Stimulated activated CD8-positive, alpha-beta memory T cell treated with anti-CD3 and anti-CD28 coated beads, Interleukin-7, amount 100 ng/mL, for 48 hours (primary cell): ENCODE measurements around the gene PDIK1L.
"Not testable (repeated sequence)": the region's sequence is repeated elsewhere in the genome, so short reads cannot be mapped to it uniquely, and the experiment has no call there.

Experiments
- DNase-seq, 2 donors: peaks; one replicate each; pipeline ENCODE4 v3.0.0-alpha.2; 2020; ENCODE audit warnings: low read depth in 1 of 2; ENCODE audit errors: extremely low read depth in 1 of 2

Gene PDIK1L

DNA sequence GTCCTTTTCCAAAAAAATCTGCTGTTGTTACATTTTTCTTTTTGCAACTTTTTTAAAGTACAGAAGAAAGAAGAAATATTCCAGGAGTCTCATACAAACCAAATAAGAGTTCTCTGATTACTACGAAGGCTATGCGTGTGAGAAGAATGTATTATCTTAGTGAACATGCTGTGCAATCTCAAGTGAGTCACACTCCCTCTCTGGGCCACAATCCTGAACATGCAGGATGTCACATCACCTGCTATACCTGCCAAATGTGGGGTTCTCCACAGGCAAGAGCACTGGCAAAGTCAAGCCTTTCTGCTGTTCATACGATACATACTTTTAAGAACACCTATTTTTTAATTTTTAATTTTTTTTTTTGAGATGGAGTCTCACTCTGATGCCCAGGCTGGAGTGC lies 22.5 kb upstream of the PDIK1L start:
- no peak for DNase-seq

DNA sequence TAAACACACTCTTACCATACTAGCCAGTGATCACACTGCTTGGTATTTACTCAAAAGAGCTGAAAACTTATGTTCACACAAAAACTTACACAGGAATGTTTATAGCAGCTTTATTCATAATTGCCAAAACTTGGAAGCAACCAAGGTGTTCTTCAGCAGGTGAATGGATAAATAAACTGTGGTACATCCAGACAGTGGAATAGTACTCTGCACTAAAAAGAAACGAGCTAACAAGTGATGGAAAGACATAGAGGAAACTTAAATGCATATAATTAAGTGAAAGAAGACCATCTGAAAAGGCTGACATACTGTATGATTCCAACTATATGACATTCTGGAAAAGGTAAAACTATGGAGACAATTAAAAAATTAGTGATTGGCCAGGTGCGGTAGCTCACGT lies 20.7 kb upstream of the PDIK1L start:
- DNase-seq = no peak

DNA sequence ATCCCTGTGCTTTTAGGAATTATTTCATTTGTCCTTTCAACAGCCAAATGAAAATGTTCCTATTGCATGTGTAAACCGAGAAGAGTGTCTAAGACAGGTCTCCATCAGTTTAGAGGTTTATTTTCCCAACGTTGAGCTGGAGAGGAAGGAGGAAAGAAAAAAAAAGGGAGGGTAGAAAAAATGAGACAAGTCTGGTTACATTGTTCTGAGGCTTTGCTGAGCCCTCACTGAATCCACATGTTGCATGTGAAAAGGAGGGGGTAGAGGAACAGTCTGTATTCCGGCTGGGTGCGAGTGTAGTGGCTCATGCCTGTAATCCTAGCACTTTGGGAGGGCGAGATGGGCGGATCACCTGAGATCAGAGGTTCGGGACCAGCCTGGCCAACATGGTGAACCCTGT lies 19.2 kb upstream of the PDIK1L start:
- no peak for DNase-seq

DNA sequence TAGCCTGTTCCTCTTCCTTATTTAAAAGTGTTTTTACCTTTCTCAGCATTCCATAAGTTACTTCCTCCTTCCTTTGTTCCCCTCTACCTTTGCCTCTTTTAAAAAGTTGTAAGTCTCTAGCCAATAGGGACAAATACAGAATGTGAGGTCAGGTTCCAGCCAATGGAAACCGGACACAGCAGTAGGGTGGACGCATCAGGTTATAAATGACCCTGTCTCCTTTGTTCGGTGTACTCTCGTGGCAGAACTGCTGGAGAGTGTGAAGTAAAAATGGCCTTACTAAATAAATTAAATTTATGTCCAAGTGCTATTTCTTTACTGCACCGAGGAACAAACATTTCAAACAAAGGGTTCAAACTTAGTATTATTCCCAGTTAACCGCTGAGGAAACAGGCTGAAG lies 18.1 kb upstream of the PDIK1L start:
- DNase-seq = not testable (repeated sequence)

DNA sequence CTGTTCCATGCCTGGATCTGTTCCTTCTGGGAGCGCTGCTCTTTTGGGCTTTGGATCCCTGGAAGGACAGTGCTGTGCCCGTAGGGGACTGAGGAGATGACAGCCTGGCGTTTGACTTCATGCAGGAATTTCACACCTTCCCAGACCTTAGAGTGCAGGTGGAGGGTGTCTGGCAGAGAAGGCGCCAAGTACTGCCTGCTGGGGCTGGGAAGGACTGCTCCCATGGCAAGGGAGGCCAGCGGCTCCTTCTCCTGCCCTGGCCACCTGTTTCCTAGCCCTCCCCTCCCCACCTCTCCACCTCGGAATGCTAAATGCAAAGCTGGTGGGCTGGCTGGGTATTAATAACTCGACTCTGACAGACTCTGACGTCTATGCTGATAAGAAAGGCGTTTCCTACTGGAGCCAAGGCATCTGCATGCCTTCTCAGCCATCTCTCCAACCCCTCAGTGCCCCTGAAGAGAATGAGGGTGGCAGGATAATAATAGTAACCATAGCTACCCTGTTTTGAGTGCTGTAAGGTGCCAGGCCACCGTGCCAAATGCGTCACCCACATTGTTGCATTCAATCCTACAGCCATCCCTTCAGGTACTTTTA lies 17.5 kb upstream of the PDIK1L start:
- no peak for DNase-seq

DNA sequence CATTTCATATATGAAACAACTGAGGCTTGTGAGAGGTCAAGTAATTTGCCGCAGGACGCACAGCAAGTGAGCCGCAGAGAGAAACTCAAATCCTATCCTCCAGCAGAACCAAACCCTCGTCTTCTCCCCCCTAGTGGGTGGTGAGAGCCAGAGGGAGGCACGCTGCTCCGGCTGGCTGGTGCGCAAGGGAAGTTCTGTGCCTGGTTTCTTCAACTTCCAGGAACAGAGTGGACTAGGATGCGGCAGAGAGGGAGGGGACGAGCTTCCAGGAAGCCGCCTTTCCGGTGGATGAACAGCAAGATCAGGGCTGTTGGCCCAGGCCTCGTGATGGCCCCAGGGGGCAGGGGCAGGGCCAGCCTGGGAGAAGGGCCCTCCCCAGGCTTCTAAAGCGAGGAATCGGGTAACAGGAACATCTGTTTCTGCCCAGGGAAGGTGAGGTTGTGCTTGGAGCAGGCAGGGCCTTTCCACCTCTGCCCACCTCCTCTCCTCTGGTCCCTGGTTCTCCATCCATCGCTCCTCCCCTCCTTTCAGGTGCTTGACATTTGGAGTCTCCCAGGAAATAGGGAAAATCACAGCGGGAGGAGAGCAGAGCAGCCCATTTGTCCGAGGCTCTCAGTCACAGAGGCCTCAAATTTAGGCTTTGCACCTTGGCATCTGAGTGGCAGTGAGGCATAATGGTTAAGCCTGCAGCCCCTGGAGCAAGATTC lies 16.8 kb upstream of the PDIK1L start:
- no peak for DNase-seq

DNA sequence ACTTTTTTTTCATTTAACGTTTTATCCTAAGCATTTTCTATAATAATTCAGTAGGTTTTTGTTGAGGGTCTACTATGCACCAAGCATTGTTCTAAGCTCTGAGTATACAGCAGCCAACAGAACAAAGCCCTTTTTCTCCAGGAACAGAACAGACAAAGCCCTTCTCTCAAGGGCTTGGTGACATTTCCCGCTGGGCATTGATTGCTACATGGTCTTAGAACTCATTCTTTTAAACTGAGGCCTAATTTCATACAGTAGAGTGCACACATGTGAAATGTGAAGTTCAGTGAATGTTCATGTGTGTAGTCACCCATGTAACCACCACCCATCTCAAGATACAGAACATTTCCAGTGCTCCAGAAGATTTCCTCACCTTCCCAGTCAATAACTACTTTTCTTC lies 15.2 kb upstream of the PDIK1L start:
- DNase-seq = no peak

DNA sequence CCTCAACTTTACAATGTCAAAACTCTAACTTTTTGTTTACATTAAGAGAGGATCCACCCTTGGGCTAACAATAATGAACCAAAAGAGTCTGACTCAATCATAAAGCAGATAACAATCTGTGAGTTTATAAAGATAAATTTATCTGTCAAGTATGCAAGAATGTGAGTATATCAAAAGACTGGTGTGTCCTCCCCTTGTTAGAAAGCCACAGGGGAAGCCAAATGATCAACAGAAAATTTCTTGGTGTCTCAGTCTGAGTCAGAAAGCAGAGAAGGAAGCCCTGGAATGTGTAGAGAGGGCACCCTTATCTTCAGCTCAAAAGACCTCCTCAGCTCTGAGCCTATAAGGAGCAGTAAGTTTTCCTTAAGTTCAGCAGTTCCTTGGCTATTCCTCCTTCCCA lies 13.9 kb upstream of the PDIK1L start:
- no peak for DNase-seq

DNA sequence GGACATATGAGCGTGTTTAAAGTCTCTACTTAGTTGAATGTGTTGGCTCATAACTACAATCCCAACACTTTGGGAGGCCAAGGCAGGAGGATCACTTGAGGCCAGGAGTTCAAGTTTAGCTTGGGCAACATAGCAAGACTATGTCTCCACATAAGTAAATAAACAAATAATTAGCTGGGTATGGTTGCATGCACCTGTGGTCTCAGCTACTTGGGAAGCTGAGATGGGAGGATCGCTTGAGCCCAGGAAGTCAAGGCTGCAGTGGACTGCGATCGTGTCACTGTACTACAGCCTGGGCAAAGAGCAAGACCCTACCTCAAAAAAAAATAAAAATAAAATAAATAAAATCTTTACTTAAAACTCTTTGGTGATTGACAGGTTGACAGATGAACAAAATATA lies 13.0 kb upstream of the PDIK1L start:
- no peak for DNase-seq

DNA sequence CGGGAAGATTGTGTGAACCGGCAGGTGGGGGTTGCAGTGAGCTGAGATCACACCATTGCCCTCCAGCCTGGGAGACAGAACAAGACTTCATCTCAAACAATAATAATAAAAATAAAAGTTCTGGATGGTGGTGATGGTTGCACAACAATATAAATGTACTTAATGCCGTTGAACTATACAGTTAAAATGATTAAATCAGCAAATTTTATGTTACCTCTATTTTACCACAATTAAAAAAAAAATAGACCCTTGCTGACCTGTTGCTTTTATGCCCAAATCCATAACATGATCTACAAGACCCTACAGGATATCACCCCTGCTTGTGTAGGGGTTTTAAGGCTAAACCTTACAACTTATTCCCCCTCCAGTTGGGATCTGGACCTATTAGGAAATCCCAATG lies 11.8 kb upstream of the PDIK1L start:
- no peak for DNase-seq

DNA sequence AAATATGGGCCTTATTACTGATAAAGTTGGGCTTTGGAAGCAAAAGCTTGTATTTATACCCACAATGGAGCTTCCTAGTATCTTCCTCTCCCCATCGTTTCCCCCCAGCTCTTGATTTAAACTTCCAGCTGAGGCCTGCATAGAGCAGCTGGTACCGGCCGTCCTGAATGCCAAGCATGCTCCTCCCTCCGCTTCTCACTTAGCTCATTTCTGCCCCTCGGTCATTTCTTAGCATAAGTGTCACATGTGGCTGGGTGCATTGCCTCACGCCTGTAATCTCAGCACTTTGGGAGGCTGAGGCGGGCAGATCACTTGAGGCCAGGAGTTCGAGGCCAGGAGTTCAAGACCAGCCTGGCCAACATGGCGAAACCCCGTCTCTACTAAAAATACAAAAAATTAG lies 11.4 kb upstream of the PDIK1L start:
- not testable (repeated sequence) for DNase-seq

DNA sequence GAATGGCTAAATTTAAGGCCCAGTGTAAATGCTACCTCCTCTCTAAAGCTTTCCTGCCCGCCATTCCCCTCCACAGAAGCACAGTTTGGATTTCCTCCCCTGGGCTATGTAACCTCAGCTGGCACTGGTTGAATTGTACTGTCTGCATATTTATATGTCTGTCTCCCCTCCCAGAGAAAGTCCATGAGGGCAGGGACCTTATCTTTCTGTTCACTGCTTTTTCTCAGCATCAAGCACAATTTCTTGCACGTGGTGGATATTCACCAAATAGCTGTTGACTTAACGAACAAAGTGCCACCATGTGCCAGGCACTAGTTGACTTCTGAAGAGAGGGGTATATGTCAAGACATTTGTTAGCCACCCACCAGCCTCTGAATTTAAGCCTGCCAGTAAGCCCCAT lies 9.5 kb upstream of the PDIK1L start:
- DNase-seq = no peak

DNA sequence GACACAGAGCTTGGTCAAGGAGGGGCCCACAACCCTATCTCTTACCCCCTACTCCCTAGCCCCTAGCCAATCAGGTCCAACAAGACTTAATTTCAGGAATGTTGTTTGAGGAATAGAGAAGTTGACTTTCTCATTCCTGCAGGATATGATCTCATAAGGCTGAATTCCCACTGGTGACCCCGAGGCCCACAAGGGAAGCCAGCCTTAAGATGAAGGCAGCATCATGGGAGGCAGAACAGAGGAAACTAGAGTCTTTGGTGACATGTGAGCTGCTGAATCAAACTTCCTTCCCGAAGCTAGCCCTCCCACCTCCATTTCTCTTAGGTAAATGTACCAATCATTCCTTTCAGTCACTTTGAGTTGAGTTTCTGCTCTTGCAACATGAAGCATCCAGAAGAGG lies 9.1 kb upstream of the PDIK1L start:
- DNase-seq = no peak

DNA sequence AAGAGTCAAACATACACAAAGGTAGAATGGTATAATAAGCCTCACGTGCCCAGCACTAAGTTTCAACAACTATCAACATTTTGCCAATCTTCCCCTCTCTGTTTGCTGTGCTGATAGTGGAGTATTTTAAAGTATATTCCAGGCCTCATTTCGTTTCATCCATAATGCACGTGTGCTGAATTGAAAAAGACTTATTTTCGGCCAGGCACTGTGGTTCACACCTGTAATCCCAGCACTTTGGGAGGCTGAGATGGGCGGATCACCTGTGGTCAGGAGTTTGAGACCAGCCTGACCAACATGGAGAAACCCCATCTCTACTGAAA lies 6.4 kb upstream of the PDIK1L start:
- not testable (repeated sequence) for DNase-seq

DNA sequence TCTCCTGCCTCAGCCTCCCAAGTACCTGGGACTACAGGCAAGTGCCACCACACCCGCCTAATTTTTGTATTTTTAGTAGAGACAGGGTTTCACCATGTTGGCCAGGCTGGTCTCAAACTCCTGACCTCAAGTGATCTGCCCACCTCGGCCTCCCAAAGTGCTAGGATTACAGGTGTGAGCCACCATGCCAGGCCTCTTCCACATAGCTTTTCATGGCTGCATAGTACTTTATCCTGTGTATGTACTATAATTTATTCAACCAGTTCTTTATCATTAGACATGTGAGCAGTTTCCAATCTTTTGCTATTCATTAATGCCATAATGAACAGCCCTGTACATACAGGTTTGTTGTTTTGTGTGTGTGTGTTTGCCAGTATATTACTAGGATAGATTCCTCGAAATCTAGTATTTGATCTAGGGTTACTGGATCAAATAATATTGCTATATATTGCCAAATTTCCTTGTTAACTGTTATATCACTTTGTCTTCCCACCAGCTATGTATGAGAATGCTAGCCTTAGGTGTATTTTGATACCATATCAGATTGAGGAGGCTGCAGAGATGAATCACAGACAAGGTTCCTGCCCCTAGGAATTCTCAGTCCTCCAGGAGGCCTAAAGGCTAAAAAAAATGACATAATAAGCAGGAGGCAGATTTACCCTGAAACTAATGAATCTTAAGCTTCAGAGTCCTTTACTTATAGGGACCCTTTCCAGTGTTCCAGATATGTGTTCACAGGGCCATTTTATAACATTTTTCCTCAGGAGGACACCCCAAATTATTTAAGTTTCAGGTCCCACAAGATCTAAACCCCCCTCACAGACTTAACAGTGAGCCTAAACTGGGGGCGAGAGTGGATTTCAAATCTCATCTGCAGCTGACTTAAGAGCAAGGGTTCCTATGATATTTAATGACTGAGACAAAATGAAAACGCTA lies 2.1 kb upstream of the PDIK1L start:
- no peak for DNase-seq

DNA sequence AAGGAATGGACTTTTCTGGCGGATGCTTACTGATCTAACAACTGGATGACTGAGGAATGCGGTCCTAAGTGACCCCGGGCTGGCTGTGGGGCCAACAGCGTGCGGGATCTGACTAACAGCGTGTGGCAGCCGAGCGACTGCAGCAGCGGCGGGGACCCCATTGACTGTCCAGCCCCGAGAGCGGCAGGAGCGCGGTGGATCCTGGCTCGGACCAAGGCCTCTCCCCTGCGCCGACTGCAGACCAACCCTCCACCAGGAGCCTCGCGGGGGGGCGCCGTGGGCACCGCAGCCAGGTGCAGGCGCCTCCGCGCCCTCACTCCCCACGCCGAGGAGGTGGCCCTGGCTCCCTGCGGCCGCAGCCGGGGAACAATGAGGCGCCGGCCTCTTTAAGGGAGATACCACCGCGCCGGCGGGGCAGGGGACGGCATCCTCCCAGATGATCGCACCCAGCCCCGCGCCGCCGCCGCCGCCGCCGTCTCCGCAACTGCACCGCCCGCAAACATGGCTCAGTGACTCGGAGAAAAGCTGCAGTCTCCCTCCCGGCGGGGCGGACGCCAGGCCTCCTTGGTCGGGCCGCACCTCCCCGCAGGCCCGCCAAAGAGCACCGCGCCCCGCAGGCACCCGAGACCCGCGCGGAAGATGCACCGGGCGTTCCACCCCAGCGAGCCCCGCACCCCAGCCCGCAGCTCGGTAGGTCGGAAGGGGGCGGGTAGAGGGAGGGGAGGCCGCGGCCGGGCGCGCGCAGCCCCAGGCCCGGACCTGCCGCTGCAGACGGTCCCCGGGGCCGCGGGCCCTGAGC lies 694 bp upstream of the PDIK1L start:
- DNase-seq = peak; percentile 41 to 50

DNA sequence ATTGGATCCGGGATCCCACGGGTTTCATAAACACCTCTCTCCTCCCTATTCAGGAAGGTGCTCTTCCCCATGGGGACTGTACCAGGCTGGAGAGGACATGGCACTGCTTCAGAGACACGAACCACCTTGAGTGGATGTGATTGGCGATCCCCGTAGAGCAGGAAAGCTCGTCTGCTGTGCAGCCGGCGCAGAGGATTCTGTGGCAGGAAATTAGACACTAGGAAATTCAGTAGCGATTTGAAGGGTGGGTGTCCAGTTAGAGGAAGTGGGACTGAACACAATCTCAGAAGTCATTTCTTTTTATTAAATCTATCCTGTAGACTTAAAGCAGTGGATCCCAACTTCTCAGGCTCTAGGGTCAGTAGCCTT lies 767 bp downstream of the PDIK1L start:
- no peak for DNase-seq

DNA sequence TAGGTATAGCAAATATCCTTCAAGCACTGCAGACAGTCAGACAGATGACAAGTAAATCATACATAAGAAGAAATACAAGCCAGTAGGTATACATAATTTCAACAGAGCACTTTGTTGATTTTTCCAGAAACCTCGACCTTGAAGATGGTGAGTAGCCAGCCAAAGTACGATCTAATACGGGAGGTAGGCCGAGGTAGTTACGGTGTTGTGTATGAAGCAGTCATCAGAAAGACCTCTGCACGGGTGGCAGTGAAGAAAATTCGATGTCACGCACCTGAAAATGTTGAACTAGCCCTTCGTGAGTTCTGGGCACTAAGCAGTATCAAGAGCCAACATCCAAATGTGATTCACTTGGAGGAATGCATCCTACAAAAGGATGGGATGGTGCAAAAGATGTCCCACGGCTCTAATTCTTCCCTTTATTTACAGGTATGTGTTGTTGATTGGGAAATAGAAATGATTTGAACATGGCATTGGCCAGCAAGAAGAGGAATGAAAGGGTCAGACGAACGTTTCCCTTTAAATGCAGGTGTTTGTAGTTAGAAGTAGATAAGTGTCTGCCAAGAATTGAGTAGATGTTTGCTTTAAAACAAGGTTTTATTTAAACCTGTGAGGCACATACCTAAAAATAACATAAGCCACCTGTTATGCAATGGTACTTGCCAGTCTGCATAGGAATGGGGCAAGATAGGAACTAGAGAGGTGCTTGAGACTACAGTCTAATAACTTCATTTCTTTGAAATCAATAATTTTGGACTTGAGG lies 2.7 kb downstream of the PDIK1L start:
- DNase-seq = no peak

DNA sequence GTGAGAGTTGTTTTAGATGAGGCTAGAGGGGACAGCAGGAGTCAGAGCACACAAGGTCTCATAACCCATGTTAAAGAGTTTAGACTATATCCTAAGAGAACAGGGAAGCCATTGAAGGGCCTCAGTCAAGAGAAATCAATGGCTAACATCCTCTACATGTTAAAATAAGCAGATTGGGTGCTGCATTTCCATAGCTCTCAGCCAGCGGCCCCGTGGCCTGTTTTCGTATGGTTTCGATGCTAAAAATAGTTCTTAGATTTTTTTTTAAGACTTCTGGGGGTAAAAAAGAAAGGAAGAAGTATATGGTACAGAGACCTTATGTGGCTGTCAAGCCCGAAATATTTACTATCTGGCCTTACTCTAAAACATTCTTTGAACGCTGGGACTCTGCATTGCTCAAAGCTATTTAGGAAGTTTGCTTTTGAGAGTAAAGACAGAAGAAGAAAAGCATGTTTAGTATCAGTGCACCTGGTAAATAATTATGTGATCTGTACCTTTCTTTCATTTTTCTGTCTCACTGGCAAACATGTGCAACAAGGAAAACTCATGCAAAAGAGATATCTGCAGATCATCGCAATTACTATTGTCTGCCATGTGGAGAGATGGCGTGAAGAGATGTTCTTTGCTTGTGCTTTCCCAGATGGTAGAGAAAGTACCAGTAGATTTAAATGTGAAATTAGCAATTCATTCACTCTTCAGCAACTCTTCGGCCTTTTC lies 8.4 kb downstream of the PDIK1L start:
- no peak for DNase-seq
